H1 (cell line): Measurements from ENCODE around the gene TSEN54.

Experiments used
- EZH2 ChIP-seq: fragments of 200-600 bp; sonication (generic); IDR thresholded peaks from 2 replicates; pipeline ENCODE4 v1.7.1; 2012; ENCODE audit warnings: low read depth, mild to moderate bottlenecking, moderate library complexity, low read length, inconsistent platforms; ENCODE audit not compliant: severe bottlenecking
- GTF2F1 ChIP-seq: IDR thresholded peaks from 2 replicates; pipeline ENCODE4 v1.6.1; 2012; ENCODE audit warnings: low read depth, low read length, improper control_type of control experiment, borderline replicate concordance
- JUND ChIP-seq: IDR thresholded peaks from 2 replicates; pipeline ENCODE4 v1.6.1; 2011; ENCODE audit warnings: mild to moderate bottlenecking, improper control_type of control experiment, low read length
- NRF1 ChIP-seq: IDR thresholded peaks from 2 replicates; pipeline ENCODE4 v1.6.1; 2011; ENCODE audit warnings: mild to moderate bottlenecking, low read depth, low read length, improper control_type of control experiment
- POLR2A ChIP-seq, 2 experiments: IDR thresholded peaks; 1 replicate in 1 of 2; 2 replicates in 1 of 2; pipeline ENCODE4 v1.6.1; 2011; ENCODE audit warnings: low read depth in 2 of 2, low read length in 2 of 2, mild to moderate bottlenecking in 2 of 2; ENCODE audit errors: control extremely low read depth in 1 of 2
- POLR2AphosphoS5 ChIP-seq: IDR thresholded peaks from 2 replicates; pipeline ENCODE4 v1.6.1; 2011; ENCODE audit warnings: low read depth, low read length
- TAF1 ChIP-seq: IDR thresholded peaks from 2 replicates; pipeline ENCODE4 v1.6.1; 2011; ENCODE audit warnings: mild to moderate bottlenecking, low read depth, low read length
- TF ChIP-seq, protein P1 (sequence below), 3 experiments: IDR thresholded peaks; 1 replicate in 2 of 3; 2 replicates in 1 of 3; pipeline versions ENCODE4 v1.5.1 to v1.6.1; 2011; ENCODE audit warnings: low read length in 3 of 3, mild to moderate bottlenecking in 3 of 3, inconsistent platforms in 2 of 3, low read depth in 1 of 3, moderate library complexity in 1 of 3; ENCODE audit not compliant: insufficient read depth in 1 of 3; ENCODE audit errors: control extremely low read depth in 1 of 3

DNA sequence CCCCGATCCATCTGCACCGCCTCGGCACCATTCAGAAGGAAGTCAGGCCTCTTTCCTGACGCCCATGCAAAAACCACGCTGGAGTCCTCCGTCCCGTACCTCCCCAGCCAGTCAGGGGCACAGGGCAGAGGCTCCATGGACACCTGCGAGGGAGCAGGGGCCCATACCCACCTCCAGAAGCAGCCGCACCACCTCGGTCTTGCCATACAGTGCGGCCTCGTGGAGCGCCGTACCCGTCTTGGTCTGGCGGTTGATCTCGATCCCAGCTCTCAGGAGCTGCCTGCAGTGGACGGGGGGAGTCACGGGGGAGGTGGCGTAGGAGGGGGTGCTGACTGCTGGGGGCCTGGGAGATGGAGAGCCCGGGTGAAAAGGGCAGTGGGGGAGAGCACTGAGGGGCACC lies 10.2 kb upstream of the TSEN54 start:
- TF ChIP-seq, protein P1, sequence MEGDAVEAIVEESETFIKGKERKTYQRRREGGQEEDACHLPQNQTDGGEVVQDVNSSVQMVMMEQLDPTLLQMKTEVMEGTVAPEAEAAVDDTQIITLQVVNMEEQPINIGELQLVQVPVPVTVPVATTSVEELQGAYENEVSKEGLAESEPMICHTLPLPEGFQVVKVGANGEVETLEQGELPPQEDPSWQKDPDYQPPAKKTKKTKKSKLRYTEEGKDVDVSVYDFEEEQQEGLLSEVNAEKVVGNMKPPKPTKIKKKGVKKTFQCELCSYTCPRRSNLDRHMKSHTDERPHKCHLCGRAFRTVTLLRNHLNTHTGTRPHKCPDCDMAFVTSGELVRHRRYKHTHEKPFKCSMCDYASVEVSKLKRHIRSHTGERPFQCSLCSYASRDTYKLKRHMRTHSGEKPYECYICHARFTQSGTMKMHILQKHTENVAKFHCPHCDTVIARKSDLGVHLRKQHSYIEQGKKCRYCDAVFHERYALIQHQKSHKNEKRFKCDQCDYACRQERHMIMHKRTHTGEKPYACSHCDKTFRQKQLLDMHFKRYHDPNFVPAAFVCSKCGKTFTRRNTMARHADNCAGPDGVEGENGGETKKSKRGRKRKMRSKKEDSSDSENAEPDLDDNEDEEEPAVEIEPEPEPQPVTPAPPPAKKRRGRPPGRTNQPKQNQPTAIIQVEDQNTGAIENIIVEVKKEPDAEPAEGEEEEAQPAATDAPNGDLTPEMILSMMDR (IDR thresholded peaks at IDR 0.05; ENCODE audit: control extremely low read depth in 1 of 3, insufficient read depth in 1 of 3, low read depth in 1 of 3, low read length in 3 of 3), result no peak
- TF ChIP-seq NRF1 (no peak), JUND (no peak), TAF1 (no peak), GTF2F1 (no peak), POLR2A (IDR thresholded peaks at IDR 0.05; ENCODE audit: control extremely low read depth in 1 of 2, low read depth in 2 of 2, low read length in 2 of 2) (no peak), EZH2 (no peak), POLR2AphosphoS5 (no peak)
